HG03521 (cell line): ENCODE measurements around the gene WNT9A.
"Not testable (repeated sequence)": the region's sequence is repeated elsewhere in the genome, so short reads cannot be mapped to it uniquely, and the experiment has no call there.

Experiments
- ATAC-seq: cut with Tn5 transposase; IDR thresholded peaks from one replicate; pipeline ENCODE4 v1.9.1; 2021; ENCODE audit warnings: mild to moderate bottlenecking, moderate library complexity; ENCODE audit not compliant: unreplicated experiment

Gene WNT9A

GRCh38 chr1:227947676-227948492, at the start of gene WNT9A:
WNT9A (minus strand) TSS chr1:227947932; CDS start chr1:227947887, 45 bp downstream.
- no peak for ATAC-seq

- no peak for ATAC-seq
Measured at GRCh38 chr1:227996187-227996950, 48.6 kb upstream of the WNT9A start.

DNA sequence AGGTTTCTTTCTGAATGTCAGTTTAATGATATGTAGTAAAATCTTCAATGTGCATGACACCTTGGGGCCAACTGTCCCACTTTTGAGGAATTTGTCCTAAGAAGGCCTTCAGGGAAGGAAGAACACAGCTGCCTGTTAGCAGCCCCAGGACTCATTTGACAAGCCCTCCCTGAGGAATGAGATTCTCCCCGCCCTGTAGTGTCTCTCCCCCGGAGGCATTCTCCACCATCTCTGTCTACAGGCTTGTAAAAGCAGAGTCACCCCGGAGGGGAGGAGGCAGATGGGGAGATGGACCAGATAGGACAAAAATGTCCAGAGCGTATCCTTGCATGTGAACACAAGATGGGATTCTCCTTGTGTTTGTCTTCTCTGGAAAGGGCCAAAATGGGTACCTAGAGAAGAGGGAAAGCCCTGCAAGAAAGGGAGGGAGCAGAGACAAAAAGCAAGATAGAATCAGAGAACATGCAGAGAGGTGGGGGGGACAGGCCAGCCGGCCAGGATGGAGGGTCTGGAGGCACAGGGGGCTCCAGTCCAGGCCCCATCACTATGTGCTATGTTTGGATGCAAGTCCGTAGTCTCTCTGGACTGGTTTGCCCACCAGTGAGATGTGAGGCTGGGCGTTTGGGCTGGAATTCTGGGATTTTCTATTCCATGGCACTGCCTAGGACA, 47.0 kb upstream of the WNT9A start:
- ATAC-seq: no peak

DNA sequence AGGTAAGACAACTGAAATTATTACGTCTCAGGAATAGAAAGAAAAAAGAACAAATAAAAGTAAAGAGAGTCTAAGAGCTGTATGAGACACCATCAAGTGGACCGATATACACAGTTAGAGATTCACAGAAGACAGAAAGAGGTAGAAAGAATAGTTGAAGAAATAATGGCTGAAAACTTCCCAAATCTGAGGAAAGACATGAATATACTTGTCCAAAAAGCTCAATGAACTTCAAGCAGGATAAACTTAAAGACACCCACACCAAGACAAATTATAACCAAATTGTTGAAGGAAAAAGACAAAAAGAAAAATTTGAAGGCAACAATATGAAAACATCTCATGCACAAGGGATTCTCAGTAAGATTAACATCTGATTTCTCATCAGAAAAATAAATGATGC, 39.4 kb upstream of the WNT9A start:
- ATAC-seq: no peak

- not testable (repeated sequence) for ATAC-seq
Measured at GRCh38 chr1:227975583-227976283, 28.0 kb upstream of the WNT9A start.

- not testable (repeated sequence) for ATAC-seq
Measured at GRCh38 chr1:227973724-227974288, 26.1 kb upstream of the WNT9A start.

DNA sequence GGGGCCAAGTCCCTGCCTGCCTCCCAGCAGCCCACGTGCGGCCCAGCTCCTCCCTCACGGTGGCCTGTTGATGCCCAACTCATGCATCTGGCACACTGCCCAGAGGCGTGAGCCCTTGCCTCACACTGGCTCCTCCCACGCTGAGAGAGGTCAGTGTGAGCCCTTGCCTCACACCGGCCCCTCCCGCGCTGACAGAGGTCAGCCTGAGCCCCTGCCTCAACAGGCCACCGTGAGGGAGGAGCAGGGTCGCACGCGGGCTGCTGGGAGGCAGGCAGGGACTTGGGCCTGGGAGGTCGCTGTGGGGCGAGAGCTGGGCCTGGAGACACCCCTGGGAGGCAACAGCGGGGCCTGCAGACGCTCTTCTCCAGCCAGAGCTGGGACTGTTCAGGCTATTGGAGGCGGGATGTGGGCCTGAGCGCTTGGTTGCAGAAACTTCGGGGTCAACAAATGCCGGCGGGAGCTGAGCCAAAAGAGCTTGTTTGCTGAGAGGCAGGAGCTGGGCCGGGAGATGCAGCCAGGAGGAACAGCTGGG, 25.2 kb upstream of the WNT9A start:
- ATAC-seq: not testable (repeated sequence)

GRCh38 chr1:227972283-227972679, 24.5 kb upstream of the WNT9A start:
- ATAC-seq: not testable (repeated sequence)

DNA sequence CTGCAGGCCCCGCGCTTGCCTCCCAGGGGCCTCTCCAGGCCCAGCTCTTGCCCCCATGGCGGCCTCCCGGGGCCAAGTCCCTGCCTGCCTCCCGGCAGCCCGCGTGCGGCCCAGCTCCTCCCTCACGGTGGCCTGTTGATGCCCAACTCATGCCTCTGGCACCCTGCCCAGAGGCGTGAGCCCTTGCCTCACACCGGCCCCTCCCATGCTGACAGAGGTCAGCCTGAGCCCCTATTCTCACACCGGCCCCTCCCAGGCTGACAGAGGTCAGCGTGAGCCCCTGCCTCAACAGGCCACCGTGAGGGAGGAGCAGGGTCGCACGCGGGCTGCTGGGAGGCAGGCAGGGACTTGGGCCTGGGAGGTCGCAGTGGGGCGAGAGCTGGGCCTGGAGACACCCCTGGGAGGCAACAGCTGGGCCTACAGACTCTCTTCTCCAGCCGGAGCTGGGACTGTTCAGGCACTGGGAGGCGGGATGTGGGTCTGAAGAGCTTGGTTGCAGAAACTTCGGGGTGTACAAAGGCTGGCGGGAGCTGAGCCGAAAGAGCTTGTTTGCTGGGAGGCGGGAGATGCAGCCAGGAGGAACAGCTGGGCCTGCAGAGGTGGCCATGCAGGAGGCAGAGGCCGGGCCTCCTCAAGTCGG, 24.0 kb upstream of the WNT9A start:
- not testable (repeated sequence) for ATAC-seq

DNA sequence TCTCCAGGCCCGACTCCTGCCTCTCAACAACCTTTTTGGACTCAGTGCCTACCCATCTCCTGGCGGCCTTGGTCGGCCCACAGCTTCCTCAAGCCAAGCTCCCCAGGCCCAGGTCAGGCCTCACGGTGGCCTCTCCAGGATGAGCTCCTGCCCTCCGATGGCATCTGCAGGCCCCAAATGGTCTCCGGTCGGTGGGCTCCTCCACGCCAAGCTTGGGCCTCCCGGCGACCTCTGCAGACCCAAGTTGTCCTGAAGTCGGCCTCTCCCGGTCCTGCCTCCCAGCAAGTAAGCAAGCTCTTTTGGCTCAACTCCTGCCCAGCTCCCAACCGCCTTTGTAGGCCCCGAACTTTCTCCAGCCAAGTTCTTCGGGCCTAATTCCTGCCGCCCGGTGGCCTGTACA, 23.5 kb upstream of the WNT9A start:
- ATAC-seq: not testable (repeated sequence)

DNA sequence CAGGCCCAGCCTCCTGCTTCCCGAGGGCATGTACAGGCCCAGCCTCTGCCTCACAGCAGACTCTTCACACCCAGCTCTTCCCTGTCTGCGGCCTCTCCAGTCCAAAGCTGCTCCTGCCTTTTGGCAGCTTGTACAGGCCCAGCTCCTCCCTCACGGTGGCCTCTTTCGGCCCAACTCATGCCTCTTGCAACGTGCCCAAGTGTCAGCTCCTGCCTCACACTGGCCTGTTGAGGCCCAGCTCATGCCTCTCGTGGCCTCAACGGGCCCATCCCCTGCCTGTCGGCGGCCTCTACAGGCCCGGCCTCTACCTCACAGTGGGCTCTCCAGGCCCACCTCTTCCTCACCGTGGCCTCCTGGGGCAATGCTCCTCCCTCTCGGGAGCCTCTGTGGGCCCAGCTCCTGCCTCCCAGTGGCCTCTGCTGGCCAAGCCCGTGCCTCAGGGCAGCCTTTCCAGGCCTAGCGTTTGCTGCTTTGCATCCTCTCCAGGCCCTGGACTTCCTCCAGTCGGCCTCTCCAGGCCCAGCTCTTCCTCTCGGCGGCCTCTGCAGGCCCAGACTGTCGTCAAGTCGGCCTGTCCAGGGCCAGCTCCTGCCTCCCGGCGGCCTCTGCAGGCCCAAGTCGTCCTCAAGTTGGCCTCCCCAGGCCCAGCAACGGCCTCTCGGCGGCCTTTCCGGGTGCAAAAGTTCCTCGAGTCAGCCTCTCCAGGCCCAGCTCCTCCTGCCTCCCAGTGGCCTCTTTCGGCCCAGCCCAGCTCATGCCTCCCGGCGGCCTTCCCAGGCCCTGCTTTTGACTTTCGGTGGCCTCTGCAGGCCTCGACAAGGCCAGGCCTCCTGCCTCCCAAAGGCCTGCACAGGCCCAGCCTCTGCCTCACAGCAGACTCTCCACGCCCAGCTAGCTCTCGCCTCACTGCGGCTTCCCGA, 22.6 kb upstream of the WNT9A start:
- not testable (repeated sequence) for ATAC-seq

DNA sequence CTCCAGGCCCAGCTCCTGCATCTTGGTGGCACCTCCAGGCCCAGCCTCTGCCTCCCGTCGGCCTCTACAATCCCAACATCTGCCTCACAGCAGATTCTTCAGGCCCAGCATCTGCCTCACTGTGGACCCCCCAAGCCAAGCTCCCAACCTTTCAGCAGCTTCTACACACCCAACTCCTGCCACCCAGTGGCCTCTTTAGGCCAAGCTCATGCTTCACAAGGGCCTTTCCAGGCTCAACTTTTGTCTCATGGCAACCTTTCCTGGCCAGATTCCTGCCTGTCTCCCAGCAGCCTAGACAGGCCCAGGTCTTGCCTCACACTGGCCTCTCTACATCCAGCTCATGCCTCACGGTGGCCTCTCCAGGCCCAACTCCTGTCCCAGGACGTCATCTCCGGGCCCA, 20.1 kb upstream of the WNT9A start:
- ATAC-seq: not testable (repeated sequence)

DNA sequence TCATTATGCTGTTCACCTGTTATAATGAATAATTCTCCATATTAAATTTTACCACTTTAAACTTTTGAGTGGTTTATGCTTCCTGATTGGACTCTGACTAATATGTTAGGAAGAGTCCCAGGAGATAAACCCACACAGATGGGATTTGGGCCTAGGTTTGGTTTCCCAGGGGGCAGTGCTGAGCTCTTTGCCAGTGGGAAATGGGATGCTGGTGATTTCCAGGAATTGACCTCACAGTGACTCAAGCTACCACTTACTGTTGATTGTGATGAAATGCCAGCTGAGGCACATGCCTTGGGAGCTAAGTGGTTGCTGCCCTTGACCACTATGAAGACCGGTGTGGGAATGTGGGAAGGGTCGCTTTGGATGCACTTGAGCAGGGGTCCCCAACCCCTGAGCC, 19.0 kb upstream of the WNT9A start:
- not testable (repeated sequence) for ATAC-seq

DNA sequence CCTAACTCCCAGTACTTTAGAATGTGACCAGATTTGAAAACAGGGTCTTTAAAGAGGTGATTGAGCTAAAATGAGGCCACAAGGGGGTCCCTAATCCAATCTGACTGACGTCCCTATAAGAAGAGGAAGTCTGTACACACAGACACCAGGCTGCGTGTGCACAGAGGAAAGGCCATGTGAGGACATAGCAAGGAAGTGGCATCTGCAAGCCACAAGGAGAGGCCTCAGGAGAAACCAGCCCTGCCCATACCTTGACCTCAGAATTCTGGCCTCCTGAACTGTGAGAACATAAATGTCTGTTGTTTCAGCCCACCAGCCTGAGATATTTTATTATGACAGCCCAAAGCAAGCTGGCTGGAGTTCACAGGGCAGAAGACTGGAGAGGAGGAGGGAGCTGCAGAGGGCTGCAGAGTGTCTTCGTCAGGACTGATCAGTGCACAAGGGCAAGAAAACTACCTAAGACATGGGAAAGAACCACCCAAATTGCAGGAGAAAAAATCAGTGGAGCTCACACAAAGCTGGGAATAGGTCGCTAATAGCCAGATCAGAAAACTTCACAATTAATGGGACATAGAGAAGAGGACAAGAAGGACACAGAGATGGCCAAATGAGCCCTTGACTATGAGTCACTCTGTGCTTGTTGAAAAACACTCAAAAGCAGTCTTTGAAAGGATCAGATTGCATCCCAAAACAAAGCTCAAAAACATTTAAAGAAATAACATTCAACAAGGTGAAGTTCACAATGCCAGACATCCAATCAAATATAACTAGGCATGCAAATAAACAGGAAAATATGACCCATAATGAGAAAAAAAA, 14.1 kb upstream of the WNT9A start:
- ATAC-seq: no peak

DNA sequence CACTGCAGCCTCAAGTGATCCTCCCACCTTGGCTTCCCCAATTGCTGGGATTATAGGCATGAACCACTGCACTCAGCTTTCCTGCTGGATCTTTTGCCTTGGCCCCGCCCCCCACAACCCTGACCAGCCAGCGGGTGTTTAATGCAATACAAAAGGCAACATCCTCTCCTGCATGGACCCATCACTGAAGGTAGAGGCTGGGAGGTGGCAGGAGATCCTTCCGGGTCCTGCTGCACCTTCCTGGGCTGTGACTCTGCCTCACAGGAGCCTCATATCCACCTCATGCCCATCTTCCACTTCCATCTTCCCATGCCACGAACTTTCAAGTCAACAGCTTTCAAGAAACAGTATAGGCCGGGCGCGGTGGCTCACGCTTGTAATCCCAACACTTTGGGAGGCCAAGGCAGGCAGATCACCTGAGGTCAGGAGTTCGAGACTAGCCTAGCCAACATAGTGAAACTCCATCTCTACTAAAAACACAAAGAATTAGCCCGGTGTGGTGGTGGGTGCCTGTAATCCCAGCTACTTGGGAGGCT, 11.7 kb upstream of the WNT9A start:
- no peak for ATAC-seq

DNA sequence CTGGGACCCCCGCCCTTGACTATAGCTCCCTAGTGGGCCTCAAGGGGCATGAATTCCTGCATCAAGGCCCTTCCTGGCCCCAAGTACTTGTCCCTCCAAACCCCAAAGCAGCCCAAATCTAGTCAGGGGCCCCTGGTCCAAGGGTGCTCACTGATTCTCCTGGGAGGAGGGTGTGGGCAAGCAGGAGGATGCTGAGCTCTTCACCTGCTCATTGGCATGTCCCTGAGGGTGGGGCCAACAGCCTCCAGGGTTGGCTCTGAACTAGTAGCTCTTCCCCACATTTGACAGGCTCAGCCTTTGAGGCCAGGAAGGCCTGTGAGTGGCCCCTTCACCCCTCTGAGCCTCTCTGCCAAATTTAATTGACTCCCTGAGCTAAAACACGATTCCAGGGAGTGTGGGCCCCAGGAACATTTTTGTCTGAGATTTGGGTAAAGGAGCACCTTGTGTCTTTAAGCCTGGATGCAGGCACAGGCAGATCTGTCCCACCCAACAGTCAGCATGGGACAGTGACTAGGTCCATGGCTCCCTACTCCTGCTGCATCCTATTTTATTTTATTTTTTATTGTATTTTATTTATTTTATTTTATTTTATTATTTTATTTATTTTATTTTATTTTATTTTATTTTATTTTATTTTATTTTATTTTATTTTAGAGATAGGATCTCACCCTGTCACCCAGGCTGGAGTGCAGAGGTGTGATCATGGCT, 11.0 kb upstream of the WNT9A start:
- ATAC-seq: no peak

DNA sequence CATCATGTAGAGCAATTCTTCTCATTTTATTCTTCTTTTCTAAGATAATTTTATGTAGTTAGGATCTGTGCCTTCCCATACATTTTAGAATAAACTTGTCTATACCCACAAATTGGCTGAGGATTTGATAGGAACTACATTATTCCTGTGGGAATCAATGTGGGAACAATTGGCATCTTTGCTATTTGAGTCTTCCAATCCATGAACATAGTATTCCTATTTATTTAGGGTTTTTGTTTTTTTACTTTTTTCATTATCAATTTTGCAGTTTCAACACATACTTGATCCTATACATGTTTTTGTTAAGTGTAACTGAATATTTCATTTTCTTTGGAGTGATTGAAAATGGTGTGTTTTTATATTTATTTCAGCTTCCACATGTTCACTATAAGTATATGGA, 8.1 kb upstream of the WNT9A start:
- ATAC-seq: no peak
